Activated naive CD4-positive, alpha-beta T cell treated with anti-CD3 and anti-CD28 coated beads, Interleukin-2, amount 50 U/mL, for 72 hours (primary cell): ENCODE data around the gene CLEC16A. TPM values are rescaled to one million over a fixed set of nuclear protein-coding genes. Genes with fewer than 3 reads are reported as not detected.

Experiments used
- ATAC-seq, 2 donors: fragments of 150-1000 bp; cut with Tn5 transposase; 2 replicates each; pipeline ENCODE4 v1.10.0; 2021; ENCODE audit warnings: mild to moderate bottlenecking in 2 of 2, moderate library complexity in 2 of 2
- DNase-seq, 2 donors: peaks; one replicate each; pipeline ENCODE4 v3.0.0; 2021 to 2022; ENCODE audit warnings: low spot score in 2 of 2
- H3K27ac Mint-ChIP-seq, 2 donors: one replicate each; pipeline ENCODE4 v1.8.0; 2022; ENCODE audit warnings: mild to moderate bottlenecking in 2 of 2, mixed read lengths in 2 of 2
- H3K36me3 Mint-ChIP-seq, 2 donors: one replicate each; pipeline ENCODE4 v1.8.0; 2022; ENCODE audit warnings: mixed read lengths in 2 of 2
- H3K9me3 Mint-ChIP-seq, 2 donors: one replicate each; pipeline ENCODE4 v1.8.0; 2022; ENCODE audit warnings: mixed read lengths in 2 of 2
- total RNA-seq, 2 donors: library from RNA; stranded (reverse); gene quantifications; one replicate each; pipeline ENCODE4 v1.2.3, GENCODE V29; 2022

Gene CLEC16A
- total RNA-seq, 2 donors from 2014 or later, result 28.0 to 33.2 TPM

DNA sequence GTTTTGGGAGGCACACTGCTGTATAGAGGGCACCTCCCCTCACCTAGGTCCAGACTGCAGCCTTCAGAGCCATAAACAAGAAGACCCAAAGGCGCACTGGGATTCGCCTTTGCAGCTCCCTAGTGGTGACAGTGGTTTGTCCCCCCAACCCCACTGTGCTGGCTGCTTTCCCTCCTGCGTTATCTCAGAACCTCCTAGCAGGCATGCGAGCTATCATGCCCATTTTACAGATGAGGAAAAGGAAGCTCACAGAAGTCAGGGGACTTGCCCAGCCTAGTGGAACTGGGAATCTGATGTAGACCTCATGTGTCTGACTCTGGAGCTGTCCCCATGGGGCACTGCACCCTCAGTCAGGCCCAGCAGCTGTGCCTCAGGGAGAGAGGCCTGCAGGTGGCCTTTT, 115.2 kb downstream of the CLEC16A start:
- no peak overlapping the region for H3K27ac Mint-ChIP-seq
- ATAC-seq, result no peak
- DNase-seq, result no peak
- no peaks in the 10 kb centered on the region for H3K9me3 Mint-ChIP-seq
- H3K36me3 Mint-ChIP-seq, result peaks cover 7 to 28% of the 10 kb centered on the region in 2 donors

DNA sequence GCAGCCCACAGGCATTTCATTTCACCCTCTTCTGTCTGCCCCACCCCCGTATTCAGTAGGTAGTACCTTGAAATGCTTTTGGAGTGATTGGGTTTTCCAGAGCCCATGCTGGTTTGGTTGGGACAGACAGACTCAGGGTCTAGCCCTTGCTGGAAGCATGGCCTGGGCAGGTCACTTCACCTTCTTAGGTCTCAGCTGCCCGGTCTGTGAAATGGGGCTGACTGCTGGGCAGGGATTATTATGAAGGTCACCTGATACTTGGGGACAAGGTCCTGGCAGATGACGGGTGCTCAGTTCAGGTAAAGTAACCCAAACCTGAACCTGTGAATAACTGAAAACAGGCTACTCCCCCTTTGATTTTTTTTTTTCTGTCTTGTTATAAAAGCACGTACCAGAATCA, 116.0 kb downstream of the CLEC16A start:
- DNase-seq (no peak), ATAC-seq (no peak)
- H3K36me3 Mint-ChIP-seq, result peaks cover under 1 to 21% of the 10 kb centered on the region in 2 donors
- H3K27ac Mint-ChIP-seq, result no peak overlapping the region
- H3K9me3 Mint-ChIP-seq, result no peaks in the 10 kb centered on the region

DNA sequence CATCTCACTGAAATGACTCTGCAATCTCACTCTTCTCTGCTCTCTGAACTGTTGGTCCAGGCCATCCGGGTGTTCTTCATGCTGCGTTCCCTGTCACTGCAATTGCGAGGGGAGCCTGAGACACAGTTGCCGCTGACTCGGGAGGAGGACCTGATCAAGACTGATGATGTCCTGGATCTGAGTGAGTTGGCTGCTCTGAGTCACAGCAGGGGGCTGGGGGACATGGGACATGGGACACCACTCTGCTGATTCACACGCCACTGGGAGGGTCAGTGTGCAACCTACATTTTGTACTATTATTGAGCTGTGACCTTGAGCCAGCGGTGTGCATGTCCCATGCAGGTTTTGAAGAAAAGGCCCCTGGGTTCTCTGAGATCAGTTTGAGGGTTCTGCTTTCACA, 116.5 kb downstream of the CLEC16A start:
- no peaks in the 10 kb centered on the region for H3K9me3 Mint-ChIP-seq
- DNase-seq, result no peak
- no peak for ATAC-seq
- H3K27ac Mint-ChIP-seq, result no peak overlapping the region
- H3K36me3 Mint-ChIP-seq, result peaks cover 0 to 20% of the 10 kb centered on the region in 2 donors

DNA sequence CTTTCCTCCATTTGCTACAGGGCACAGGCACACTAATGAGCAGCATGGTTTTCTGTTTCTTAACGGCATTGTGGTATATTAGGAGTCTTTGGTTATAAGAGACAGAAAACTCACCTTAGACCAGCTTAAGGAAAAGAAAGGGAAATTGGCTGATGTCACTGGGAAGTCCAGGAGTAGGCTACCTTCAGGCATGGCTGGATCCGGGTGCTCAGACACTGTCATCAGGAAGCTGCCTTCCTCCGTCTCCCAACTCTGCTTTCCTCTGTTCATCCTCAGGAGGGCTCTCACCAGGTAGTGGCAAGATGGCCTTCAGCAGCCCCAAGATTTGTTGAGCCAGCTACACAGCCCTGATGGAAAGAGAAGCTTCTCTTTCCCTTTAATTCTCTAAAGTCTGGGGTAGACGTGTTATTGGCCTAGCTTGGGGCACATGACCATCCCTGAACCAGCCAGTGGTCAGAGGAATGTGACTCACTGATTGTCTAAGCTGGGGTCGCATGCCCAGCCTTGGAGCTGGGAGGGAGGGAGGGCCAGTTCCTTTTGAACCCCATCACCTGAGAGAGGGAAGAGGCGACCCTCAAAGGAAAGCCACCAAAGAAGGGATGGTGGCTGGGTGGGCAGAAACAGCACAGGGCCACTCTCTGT, 117.4 kb downstream of the CLEC16A start:
- no peaks in the 10 kb centered on the region for H3K9me3 Mint-ChIP-seq
- H3K27ac Mint-ChIP-seq, result no peak overlapping the region
- H3K36me3 Mint-ChIP-seq, result peaks cover 0 to 21% of the 10 kb centered on the region in 2 donors
- ATAC-seq, result peak in 1 of 2 donors; percentile 39
- DNase-seq, result no peak

DNA sequence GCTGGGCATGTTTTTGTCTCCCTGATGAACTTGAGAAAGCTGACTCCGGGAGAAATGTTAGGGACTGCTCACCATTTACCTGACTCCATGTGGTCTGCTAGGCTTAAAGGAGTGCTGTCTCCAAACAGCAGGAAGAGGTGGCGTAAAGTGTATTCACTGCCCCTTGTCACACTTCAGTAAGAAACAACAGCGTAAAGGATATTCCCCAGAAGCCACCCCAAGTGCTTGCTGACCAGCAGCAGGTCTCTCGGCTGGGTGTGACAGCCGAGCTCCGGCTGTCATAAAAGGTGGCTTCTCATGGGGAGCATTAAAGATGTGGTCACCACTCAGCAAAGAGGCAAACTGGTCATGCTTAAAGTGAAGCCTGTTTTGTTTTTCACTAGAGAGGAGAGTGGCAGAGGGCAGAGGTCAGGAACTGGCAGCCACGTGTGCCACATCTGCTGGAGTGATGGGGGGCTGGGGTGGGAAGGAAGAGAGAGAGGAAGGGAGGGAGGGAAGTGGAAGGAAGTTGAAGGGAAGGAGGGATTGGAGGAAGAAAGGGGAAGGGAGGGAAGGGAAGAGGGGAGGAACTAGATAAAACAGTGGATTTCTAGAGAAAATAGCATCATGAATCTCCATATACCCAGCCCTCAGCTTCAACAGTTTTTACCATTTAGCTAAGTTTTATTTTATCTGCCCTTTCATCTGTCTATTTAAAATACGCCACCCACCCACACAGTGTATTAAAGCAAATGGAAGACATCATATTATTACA, 119.3 kb downstream of the CLEC16A start:
- Mint-ChIP-seq H3K27ac (peak overlapping the region in 1 of 2 donors; percentile 55), H3K36me3 (peaks cover 0 to 18% of the 10 kb centered on the region in 2 donors), H3K9me3 (no peaks in the 10 kb centered on the region)
- DNase-seq, result no peak
- no peak for ATAC-seq

DNA sequence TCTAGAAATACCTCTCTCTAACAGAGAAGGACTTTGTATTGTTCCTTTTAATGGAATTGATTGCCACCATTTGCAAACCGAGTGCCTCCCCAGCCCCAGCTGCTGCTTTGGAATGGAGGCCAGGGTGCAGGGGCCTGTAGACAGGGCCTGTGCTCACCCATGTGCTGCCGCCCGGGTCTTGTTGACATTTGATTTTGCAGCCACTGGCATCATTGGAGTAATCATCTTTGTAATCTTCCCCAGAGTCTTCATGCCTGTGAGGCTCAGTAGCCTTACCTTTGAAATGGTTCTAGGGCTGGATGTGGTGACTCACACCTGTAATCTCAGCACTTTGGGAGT, 119.8 kb downstream of the CLEC16A start:
- peak in 1 of 2 donors; percentile 38 for DNase-seq
- Mint-ChIP-seq H3K27ac (no peak overlapping the region), H3K36me3 (peaks cover 0 to 18% of the 10 kb centered on the region in 2 donors), H3K9me3 (no peaks in the 10 kb centered on the region)
- ATAC-seq, result no peak

DNA sequence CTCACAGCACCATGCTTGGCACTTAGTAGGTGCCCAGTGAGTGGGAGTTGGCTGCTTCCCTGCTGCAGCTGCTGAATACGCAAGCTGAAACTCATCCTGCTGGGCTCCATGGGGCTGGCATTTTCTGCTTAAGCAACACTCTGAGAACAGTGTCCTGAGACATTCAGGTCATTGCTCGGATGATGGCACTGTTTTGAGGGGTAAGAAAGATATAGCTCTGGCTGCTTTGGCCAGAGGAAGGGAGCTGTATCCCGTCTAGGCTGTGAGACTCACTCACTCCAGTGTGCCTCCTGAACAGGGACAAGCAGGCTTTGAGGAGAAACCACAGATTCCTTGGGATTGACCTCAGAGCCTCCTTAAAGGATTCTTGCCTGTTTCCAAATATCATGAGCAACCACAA, 120.5 kb downstream of the CLEC16A start:
- no peaks in the 10 kb centered on the region for H3K9me3 Mint-ChIP-seq
- H3K27ac Mint-ChIP-seq, result no peak overlapping the region
- DNase-seq (peak in 1 of 2 donors; percentile 4), ATAC-seq (no peak)
- peaks cover 0 to 18% of the 10 kb centered on the region in 2 donors for H3K36me3 Mint-ChIP-seq

DNA sequence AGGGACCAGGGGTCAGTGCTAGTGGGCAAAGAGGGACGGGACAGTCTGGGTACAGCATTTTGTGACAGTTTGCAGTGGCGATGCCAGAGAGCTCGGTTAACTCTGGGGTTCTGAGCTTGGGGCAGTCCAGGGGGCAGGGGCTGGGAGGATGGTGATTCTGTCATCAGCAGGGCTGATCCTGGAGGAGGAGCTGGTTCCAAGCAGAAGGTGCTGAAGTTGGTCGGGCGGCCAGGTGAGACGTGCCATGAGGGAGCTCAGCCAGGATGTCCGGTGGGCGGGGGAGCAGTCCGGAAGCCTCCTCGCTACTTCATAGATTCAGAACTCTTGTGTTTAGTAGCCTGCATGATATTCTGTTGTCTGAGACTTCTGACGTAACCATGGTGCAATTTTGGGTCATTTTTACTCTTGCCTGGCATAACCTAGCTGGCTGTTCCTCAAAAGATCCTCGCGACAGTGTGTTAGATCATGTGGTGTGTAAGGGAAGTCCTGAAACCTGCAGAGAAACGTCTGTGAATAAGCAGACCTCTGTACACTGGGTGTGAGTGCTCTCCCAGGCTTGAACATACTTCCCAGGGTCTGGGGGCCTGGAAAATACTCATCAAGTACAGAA, 122.0 kb downstream of the CLEC16A start:
- ATAC-seq (peak in 1 of 2 donors; percentile 38), DNase-seq (peak in 1 of 2 donors; percentile 25)
- Mint-ChIP-seq H3K36me3 (peaks cover 0 to 16% of the 10 kb centered on the region in 2 donors), H3K27ac (peak overlapping the region in 1 of 2 donors; percentile 25), H3K9me3 (no peaks in the 10 kb centered on the region)

DNA sequence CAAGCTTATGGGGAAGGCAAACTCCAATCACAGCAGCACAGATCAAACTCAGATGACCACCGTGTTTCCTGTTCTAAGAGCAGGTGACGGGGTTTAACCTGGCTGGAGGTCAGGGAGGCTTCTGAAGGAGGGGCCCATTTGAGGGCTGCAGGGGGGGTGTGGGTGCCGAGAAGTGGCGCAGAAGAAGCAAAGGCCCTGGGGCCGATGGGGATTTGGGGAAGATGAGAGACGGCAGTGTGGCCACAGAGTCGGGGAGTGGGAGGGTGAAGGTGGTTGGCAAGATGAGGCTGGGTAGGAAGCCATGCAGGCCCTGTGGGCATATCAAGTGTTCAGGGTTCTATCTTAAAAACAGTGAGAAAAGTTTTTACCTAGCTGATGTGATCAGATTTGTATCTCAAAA, 122.9 kb downstream of the CLEC16A start:
- H3K36me3 Mint-ChIP-seq, result peaks cover 0 to 12% of the 10 kb centered on the region in 2 donors
- ATAC-seq, result no peak
- no peaks in the 10 kb centered on the region for H3K9me3 Mint-ChIP-seq
- no peak overlapping the region for H3K27ac Mint-ChIP-seq
- DNase-seq, result peak in 1 of 2 donors; percentile 35

DNA sequence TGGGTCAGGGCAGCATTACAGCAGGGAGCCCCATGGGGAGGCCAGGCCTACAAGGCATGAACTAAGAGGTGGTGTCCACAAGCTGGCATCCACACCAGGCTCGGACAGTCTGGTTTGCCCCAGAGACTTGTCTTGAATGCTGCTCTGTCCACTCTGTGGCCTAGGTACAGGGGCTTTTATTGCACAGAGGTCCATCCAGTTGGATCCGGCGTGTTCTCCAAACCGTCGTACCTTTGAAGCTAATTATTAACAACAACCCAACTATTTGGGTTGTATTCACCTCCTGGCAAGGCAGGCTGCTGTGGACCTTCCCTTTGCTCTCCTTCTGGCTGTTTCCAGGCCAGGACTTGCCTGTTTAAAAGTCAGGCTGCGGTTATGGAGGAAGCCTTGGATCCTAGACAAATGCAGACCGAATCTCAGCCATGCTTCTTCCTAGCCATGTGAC, 123.4 kb downstream of the CLEC16A start:
- ATAC-seq (no peak), DNase-seq (peak in 1 of 2 donors; percentile 13)
- no peaks in the 10 kb centered on the region for H3K9me3 Mint-ChIP-seq
- H3K36me3 Mint-ChIP-seq, result peaks cover 0 to 12% of the 10 kb centered on the region in 2 donors
- H3K27ac Mint-ChIP-seq, result no peak overlapping the region

DNA sequence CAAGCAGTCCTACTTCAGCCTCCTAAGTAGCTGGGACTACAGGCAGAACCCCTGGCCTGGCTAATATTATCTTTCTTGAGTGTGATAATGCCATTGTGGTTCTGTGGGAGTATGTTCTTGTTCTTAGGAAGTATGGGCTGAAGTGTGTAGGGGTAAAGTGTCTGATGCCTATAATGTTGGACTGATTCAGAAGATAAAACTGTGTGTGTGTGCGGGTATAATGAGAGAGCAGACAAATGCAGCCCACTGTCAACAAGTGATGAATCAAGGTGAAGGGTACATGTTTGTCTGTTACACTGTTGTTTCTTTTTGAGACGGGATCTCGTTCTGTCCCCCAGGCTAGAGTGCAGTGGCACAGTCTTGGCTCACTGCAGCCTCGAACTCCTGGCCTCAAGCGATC, 127.5 kb downstream of the CLEC16A start:
- DNase-seq, result no peak
- H3K9me3 Mint-ChIP-seq, result no peaks in the 10 kb centered on the region
- peaks cover 5 to 14% of the 10 kb centered on the region in 2 donors for H3K36me3 Mint-ChIP-seq
- H3K27ac Mint-ChIP-seq, result peak overlapping the region; percentile 0 to 10
- ATAC-seq, result no peak

DNA sequence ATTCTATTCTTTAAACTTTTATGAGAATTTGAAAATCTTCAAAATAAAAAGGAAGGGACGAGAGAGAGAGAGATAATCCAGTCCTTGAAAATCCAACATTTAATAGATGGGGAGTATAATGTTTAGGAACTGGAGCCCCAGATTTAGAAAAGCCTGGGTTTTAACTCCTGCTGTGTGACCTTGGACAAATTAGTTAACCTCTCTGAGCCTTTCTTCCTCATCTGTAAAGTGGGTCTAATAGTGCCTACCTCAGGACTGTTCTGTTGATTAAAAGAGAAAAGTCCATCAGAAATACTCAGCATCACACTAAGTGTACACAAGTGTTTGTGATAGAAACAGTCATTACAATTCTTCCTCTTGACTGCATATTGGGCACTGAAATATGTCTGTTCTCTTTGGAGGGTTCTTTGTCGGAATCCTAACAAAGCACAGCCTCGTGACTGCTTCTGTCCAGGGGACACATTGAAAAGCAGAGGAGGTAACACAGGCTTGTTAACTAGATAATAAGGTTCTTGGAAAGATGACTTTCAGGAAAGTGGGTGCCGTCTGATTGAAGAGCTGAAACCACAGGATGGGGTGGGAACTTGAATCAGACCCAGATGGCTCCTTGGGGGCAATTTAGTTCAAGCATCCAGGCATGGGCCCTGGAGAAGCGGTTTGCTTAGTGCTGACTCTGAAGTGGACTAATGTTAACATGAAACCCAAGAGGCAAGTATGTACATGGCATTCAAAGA, 128.2 kb downstream of the CLEC16A start:
- ATAC-seq (no peak), DNase-seq (no peak)
- Mint-ChIP-seq H3K9me3 (no peaks in the 10 kb centered on the region), H3K36me3 (peaks cover 5 to 14% of the 10 kb centered on the region in 2 donors), H3K27ac (peak overlapping the region; percentile 0 to 62)

DNA sequence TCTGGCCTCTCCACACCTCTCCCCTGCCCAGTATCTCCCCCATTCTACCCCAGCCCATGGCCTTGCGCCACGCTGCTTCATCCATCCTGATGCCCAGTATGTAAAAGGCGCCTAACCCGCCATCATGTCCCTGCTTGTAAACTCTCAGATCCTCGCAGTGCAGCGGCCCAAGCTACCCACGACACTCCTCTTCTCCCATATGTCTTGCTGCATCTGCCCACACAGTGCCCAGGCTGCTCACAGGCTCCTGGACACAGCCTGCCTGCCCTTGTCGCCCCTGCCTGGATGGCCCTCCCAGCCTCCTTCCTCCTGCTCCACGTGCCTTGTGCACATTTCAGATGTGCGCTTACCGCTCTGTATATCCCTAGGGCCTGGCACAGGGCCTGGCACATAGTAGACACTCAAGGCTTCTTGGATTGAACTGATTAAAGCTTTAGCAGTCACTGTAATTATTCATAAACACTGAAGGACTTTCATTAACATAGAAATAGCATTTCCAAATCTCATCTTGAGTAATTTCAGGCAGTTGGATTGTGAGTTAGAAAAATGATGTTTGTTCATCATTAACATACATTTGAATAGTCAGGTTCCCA, 129.1 kb downstream of the CLEC16A start:
- ATAC-seq, result no peak
- Mint-ChIP-seq H3K27ac (peak overlapping the region in 1 of 2 donors; percentile 0), H3K9me3 (no peaks in the 10 kb centered on the region), H3K36me3 (peaks cover 5 to 14% of the 10 kb centered on the region in 2 donors)
- DNase-seq, result no peak

DNA sequence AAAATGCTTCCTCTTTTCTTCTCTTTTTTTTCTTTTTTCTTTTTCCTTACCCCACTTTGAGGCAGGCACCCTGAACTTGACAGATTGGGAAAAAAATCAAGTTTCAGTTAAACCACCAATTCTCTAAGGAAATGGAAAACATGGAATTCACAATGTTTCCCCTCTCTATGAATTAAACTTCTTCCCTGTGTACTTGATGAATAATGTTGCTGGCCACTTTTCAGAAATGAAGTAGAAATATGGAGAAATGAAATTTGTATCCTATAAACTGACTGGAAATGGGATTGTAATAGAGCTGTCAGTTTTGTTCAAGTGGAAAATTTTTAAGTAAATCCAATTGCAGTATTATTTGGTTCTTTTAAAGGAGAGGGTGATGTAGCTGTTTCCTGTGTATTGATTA, 129.8 kb downstream of the CLEC16A start:
- Mint-ChIP-seq H3K9me3 (no peaks in the 10 kb centered on the region), H3K36me3 (peaks cover 5 to 15% of the 10 kb centered on the region in 2 donors), H3K27ac (peak overlapping the region in 1 of 2 donors; percentile 63)
- no peak for DNase-seq
- no peak for ATAC-seq

DNA sequence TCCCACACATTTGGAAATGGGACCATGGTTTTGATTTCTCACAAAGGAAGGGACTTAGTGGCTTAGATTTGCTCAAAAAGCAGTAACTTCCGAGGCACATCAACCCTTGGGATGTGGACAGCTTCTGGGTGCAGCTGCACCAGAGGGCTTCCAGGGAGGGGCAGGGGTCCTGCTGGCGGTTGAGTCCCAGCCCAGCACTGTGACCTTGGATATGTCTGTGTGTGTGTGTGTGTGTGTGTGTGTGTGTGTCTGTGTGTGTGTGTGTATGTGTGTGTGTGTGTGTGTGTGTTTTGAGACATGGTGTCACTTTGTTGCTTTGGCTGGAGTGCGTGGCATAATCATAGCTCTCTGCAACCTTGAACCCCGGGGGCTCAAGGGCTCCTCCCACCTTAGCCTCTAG, 130.8 kb downstream of the CLEC16A start:
- Mint-ChIP-seq H3K36me3 (peaks cover 5 to 25% of the 10 kb centered on the region in 2 donors), H3K27ac (peak overlapping the region in 1 of 2 donors; percentile 63), H3K9me3 (no peaks in the 10 kb centered on the region)
- ATAC-seq (no peak), DNase-seq (no peak)

DNA sequence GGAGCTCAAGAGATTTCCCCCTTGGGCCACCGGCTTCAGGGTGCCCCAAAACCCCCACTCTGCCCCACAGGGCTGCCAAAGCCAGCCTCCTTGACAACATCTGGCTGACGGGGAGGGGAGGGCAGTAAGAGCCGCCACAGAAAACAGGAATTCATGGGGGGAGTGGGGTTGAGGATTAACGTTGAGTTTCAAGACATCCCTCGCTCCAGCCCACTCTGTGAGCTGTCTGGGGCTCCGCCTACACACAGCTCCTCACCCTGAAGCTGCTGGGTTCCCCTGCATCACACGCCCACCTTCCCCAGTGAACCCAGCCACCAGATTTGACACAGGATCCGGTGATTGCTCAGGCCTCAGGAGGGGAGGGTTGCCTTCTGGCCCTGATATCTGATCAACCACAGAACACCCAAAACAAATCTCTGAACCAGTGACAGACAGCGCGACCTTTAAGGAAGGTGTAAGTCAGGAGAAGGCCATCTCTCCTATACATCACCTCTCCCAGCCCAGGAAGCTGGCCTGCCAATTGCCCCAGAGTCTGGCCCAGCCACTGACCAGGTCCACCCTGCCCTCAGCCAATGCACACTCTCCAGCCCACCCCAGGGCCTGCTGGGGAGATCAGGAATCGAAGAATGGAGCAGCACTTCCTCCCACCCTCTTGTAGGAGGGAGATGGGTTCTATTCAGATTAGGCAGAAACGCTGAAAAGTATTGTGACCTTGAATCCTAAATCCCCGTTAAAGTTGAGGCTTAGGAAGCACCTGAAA, 132.1 kb downstream of the CLEC16A start:
- ATAC-seq, result peak; percentile 71 to 77
- Mint-ChIP-seq H3K36me3 (peaks cover 0 to 25% of the 10 kb centered on the region in 2 donors), H3K9me3 (no peaks in the 10 kb centered on the region), H3K27ac (peak overlapping the region; percentile 88 to 94)
- peak; percentile 45 to 85 for DNase-seq
